Measurements from ENCODE around the gene DMD. TPM values are rescaled to one million over a fixed set of nuclear protein-coding genes. Genes with fewer than 3 reads are reported as not detected.

DMD gene
- total and polyA plus RNA-seq, 4 donors, result 3.9 to 73.8 (median 11.2) TPM

DNA sequence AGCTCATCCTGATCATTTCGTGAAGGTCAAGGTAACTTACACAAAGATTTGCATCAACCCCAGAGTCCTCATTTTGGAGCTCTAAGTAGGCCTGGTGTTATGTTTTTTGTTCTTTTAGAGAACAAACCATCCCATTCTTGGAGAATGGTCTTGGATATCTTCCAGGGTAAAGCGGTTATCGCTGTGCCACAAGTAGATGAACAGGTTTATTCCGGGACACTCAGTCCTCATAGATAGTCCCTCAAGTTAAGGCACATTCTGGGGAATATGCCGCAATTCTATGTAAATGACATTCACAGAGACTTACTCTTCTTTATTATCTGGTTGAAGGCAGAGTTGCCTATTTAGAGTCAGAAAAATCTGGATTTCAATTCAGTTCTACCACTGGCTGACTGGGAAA lies 2044.5 kb downstream of the DMD start:
- no peak overlapping the region for H3K27ac ChIP-seq (ENCODE audit: low read depth in 1 of 2, low read length in 1 of 2)
- H3K27me3 ChIP-seq (ENCODE audit: control insufficient read depth in 3 of 3, insufficient read depth in 3 of 3, low read length in 2 of 3), result peaks cover 0 to 6% (median 0%) of the 10 kb centered on the region in 3 donors
- DNase-seq (no peak), ATAC-seq (ENCODE audit: insufficient read depth, low FRiP score) (no peak)
- no peaks in the 10 kb centered on the region for H3K4me1 ChIP-seq (ENCODE audit: control insufficient read depth in 5 of 5, insufficient read depth in 5 of 5, low read length in 5 of 5)
- WGBS, 2 donors, result 87% methylated on average over 5 of the region's 5 CpGs
- no peak overlapping the region for H3K9ac ChIP-seq (ENCODE audit: insufficient read depth in 1 of 2, low read length in 2 of 2)
- H3K36me3 ChIP-seq (ENCODE audit: control insufficient read depth in 4 of 4, insufficient read depth in 4 of 4, low read length in 4 of 4), result no peaks in the 10 kb centered on the region
- no peak overlapping the region for H3K4me3 ChIP-seq
- TF ChIP-seq, protein P1, sequence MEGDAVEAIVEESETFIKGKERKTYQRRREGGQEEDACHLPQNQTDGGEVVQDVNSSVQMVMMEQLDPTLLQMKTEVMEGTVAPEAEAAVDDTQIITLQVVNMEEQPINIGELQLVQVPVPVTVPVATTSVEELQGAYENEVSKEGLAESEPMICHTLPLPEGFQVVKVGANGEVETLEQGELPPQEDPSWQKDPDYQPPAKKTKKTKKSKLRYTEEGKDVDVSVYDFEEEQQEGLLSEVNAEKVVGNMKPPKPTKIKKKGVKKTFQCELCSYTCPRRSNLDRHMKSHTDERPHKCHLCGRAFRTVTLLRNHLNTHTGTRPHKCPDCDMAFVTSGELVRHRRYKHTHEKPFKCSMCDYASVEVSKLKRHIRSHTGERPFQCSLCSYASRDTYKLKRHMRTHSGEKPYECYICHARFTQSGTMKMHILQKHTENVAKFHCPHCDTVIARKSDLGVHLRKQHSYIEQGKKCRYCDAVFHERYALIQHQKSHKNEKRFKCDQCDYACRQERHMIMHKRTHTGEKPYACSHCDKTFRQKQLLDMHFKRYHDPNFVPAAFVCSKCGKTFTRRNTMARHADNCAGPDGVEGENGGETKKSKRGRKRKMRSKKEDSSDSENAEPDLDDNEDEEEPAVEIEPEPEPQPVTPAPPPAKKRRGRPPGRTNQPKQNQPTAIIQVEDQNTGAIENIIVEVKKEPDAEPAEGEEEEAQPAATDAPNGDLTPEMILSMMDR (IDR thresholded peaks at IDR 0.05; ENCODE audit: control extremely low read depth, extremely low read depth), result no peak
- no peaks in the 10 kb centered on the region for H3K9me3 ChIP-seq (ENCODE audit: control insufficient read depth in 4 of 4, insufficient read depth in 3 of 4, low read length in 3 of 4)

DNA sequence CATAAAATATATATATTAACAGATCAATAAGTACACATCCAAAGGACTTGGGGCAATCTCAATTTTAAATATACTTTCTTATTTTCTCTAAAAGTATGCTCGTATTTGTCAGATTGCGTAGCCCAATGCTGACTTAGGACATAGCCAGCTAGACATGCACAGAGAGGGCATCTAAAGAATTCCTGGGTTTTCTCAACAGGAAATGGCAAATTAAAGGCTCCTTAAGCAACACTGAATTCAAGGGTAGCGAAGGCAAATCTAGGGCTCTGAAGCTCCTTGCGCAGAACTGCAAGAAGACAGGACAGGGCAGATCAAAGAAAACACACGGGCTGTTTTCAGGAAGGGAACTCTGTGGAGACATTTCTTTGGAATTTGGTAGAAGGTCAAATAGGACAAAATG lies 2044.9 kb downstream of the DMD start:
- TF ChIP-seq, protein P1 (IDR thresholded peaks at IDR 0.05; ENCODE audit: control extremely low read depth, extremely low read depth), result no peak
- no peaks in the 10 kb centered on the region for H3K4me1 ChIP-seq (ENCODE audit: control insufficient read depth in 5 of 5, insufficient read depth in 5 of 5, low read length in 5 of 5)
- H3K9me3 ChIP-seq (ENCODE audit: control insufficient read depth in 4 of 4, insufficient read depth in 3 of 4, low read length in 3 of 4), result no peaks in the 10 kb centered on the region
- ATAC-seq (ENCODE audit: insufficient read depth, low FRiP score), result no peak
- H3K27me3 ChIP-seq (ENCODE audit: control insufficient read depth in 3 of 3, insufficient read depth in 3 of 3, low read length in 2 of 3), result peaks cover 0 to 3% (median 0%) of the 10 kb centered on the region in 3 donors
- no peaks in the 10 kb centered on the region for H3K36me3 ChIP-seq (ENCODE audit: control insufficient read depth in 4 of 4, insufficient read depth in 4 of 4, low read length in 4 of 4)
- no peak overlapping the region for H3K9ac ChIP-seq (ENCODE audit: insufficient read depth in 1 of 2, low read length in 2 of 2)
- 86 to 92% methylated on average over 5 of the region's 5 CpGs for WGBS, 2 donors
- no peak overlapping the region for H3K4me3 ChIP-seq
- H3K27ac ChIP-seq (ENCODE audit: low read depth in 1 of 2, low read length in 1 of 2), result no peak overlapping the region
- no peak for DNase-seq

DNA sequence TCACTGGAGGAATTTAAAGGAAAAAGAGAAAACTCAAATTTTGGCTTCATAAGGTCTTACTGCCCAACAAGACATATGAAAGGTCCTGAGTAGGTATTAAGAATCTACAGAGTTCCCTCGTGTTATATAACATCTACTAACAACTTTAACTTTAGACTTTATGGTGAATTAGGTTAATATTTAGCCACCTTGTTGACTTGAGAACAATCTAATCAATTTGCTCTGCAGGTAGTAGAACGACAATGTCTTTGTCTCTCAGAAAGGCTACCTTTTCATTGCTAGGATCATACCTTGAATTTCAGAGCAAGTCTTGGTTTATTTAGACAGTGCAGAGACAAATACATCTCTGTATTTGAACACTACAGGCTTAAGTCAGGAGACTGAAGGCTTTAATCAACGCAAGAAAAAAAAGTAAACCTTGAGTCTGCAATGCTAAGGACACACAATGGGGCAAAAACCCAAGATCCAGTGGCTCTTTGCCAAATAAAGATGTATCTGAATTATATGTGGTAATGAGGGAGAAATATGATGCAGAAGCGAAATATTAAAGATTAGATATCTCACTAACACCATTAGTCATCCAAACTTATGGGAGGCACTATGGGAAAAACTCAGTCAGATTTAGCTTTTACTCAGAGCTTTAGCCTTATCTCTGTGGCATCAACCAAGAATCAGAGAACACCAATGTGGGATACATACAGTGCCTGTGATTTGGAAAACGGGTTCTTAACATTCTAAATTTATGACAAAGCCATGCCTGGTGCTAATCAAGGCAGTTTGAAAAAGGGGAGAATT lies 2045.9 kb downstream of the DMD start:
- H3K9ac ChIP-seq (ENCODE audit: insufficient read depth in 1 of 2, low read length in 2 of 2), result no peak overlapping the region
- H3K9me3 ChIP-seq (ENCODE audit: control insufficient read depth in 4 of 4, insufficient read depth in 3 of 4, low read length in 3 of 4), result no peaks in the 10 kb centered on the region
- peaks cover 0 to 6% (median 0%) of the 10 kb centered on the region in 3 donors for H3K27me3 ChIP-seq (ENCODE audit: control insufficient read depth in 3 of 3, insufficient read depth in 3 of 3, low read length in 2 of 3)
- H3K36me3 ChIP-seq (ENCODE audit: control insufficient read depth in 4 of 4, insufficient read depth in 4 of 4, low read length in 4 of 4), result no peaks in the 10 kb centered on the region
- H3K4me3 ChIP-seq, result no peak overlapping the region
- H3K27ac ChIP-seq (ENCODE audit: low read depth in 1 of 2, low read length in 1 of 2), result no peak overlapping the region
- TF ChIP-seq, protein P1 (IDR thresholded peaks at IDR 0.05; ENCODE audit: control extremely low read depth, extremely low read depth), result no peak
- H3K4me1 ChIP-seq (ENCODE audit: control insufficient read depth in 5 of 5, insufficient read depth in 5 of 5, low read length in 5 of 5), result no peaks in the 10 kb centered on the region
- 46 to 72% methylated on average over 5 of the region's 5 CpGs for WGBS, 2 donors
- DNase-seq (no peak), ATAC-seq (ENCODE audit: insufficient read depth, low FRiP score) (no peak)

Measured in lung (tissue), 12 donors.